NCI-H2227 treated with DMSO at 0.1 percent for 48 hours (cell line): Measurements from ENCODE around the gene PJA2.

Experiments used
- DNase-seq: peaks from one replicate; lab custom pipeline; 2025; lab: John Stamatoyannopoulos, UW

PJA2 gene

DNA sequence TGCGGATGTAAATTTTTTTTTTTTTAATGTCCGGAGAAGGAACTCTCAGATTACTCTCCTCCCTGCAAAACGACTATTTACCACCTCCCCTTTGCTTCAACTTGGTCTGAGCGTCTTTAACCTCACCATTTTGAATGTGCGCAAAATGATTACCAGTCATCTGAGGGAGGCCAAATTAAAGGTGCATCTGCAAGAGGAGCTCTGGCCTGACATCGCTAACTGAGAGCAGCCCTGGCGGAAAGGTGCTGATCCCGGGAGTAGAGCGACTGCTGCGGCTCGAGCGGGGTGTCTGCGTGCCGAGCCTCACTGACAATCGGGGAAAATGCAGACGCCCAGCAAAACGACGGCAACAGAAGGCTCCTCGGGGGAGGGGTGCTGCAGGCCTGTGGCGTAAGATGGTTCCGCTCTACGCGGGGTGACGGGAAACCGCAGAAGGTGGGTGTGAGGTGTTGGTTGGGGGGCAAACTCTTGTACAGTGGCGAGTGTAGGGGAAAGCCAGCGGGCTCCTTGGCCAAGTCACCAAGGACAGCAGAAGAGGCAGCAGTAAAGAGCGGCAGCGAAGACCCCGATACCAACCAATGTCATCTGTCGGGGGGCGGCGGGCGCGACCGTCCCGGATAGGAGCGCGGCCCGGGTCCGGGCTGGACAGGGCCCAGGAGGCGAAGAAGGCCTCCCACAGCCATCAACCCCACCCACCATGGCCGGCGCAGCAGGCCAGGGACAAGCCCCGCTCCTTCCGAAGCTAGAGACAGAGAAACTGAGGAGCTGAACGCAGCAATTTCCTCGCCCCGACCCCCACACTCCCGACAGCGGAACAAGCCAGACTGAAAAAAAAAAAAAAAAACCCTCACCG, 557 bp downstream of the PJA2 start:
- DNase-seq = peak; percentile 34

DNA sequence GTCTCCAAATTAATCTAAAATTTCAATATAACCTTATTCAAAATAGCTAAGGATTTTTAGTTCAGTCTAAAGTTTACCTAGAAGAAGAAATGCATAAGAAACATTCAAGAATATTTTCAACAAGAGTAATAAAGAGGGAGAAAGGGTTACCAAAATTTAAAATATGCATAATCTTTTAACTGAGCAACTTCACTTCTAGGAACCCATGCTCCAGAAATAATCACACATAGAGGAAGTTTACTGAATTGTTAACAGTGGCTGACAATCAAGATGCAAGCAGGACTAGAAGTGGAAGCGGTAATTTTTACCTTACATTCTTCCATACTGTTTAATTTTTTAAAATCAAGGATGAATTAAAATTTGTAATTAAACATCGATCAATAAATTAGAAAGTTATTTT, 1.9 kb downstream of the PJA2 start:
- no peak for DNase-seq

DNA sequence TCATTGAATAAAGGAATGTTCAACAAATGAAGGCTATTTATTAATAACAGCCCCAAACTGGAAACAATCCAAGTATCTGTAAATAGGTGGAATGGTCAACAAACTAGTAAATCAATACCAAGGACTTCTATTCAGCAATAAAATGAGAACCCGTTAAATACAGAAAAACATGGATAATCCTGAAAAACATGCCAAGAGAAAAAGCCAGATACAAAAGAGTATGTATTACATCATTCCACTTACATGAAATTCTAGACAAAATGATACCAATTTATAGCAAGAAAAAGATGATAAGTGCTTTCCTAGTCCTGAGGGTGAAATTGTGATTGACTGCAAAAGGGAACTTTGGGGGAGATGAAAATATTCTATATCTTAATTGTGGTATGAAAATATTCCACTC, 3.1 kb downstream of the PJA2 start:
- DNase-seq = no peak

DNA sequence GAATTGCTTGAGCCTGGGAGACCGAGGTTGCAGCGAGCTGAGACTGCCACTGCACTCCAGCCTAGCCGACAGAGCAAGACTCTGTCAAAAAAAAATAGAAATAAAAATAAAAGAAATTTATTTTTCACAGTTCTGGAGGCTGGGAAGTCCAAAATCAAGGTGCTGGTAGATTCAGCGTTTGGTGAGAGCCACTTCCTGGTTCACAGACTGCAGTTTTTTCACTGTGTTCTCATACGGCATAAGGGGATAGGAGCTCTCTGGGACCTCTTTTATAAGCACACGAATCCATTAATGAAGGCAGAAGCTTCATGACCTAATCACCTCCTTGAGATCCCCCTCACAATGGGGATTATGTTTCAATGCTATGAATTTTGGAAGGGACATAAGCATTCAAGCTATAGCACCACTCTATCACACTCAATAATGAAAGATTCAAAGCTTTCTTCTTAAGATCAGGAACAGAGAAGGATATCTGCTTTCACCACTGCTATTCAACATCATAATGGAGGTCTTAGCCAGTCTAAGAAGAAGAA, 5.3 kb downstream of the PJA2 start:
- no peak for DNase-seq

DNA sequence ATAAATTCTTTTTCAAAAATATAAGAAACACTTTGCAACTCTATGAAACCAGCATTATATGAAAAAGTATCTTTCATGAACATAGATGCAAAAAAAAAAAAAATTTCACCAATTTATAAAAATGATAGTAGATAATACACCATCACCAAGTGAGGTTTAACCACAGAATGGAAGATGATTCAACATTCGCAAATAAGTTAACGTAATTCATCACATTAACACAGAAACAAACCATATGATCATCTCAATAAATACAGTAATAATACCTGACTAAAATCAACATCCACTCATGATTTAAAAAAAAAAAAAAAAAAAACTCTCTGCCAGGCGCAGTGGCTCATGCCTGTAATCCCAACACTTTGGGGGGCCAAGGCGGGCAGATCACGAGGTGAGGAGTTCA, 6.3 kb downstream of the PJA2 start:
- no peak for DNase-seq

DNA sequence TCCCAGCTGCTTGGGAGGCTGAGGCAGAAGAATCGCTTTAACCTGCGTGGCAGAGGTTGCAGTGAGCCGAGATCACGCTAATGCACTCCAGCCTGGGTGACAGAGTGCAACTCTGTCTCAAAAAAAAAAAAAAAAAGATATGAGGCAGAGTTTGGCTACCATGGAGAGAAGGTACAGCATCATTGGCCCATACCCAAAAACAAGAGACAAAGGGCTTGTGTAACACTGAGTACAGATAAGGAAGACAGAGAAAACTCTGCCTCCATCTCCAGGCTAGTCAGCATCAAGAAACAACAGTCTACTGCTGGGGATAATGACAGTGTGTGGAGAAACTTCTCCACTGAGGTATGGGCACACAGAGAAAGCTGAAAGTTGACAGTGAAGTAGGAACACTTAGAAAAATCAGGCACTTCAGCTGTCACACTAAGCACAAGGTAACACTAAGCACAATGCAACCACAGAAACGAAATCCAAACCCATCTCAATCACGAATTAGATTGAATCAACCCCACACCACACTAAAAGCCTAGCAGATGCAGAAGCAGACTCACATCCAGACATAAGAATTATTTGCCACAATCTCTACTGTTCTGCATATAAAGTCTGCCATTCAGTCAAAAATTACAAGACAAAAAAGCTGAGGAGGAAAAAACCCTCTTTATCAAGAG, 10.5 kb downstream of the PJA2 start:
- DNase-seq = no peak

DNA sequence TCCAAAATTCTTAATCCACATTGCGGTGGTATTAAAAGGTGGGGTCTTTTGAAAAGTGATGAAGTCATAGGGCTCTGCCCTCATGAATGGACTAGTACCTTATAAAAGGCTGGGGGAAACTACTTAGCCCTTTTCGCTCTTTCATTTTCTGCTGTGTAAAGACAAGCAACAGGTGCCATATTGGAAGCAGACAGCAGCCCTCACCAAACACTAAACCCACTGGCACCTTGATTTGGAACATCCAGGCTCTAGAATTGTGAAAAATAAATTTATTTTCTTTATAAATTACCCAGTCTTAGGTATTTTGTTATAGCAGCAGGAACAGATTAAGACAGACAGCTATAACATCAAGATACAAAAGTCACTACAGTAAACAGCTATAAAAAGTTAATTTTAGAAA, 12.8 kb downstream of the PJA2 start:
- no peak for DNase-seq

DNA sequence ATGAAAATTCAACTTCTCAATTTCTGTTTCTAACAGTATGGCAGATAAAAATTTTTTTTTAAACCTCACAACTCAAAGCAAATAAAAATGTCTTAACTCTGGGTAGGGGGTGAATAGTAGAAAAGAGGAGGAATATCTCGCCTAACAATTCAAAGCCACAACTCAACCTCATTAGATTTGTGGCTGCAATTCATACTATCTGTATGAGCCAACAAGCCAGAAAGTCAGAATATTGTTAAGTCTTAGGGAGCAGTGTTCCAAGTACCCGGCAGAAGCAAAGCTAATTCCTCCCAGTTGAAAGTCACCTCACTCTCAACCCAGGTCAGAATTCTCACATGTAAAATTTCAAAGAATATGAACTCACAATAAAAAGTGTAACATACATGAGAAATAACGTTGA, 15.0 kb downstream of the PJA2 start:
- DNase-seq = no peak

DNA sequence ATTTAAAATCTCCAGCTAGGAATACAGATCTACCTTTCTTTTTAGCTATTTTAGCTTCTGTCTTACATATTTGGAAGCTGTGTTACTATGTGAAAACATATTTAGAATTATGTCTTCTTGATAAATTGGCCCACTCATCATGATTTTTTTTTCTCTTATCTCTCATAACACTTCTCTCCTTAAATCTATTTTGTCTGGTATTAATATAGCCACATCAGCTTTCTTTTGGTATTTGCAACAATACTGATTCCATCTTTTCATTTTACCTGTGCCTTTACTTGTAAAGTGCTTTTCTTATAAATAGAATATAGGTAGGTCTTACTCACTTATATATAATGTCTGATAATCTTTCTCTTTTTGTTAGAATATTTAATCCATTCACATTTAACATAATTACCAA, 19.6 kb downstream of the PJA2 start:
- no peak for DNase-seq

DNA sequence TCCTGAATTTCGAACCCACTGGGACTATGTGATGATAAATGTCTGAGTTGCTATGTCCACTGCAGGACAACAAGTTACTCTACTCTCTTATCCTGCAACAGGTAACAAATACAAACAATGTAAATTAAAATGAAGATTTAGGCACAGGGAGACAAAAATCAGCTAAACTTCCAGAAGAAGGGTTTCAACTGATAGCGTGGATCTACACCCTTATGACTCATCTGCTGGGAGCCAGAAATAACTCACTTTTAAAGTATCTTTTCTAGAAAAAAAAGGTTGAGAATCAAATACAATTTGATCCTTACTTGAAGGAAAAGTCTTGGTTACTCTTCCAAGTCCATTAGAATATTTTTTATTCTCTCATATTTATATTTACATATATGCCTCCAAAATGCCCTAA, 21.4 kb downstream of the PJA2 start:
- no peak for DNase-seq

DNA sequence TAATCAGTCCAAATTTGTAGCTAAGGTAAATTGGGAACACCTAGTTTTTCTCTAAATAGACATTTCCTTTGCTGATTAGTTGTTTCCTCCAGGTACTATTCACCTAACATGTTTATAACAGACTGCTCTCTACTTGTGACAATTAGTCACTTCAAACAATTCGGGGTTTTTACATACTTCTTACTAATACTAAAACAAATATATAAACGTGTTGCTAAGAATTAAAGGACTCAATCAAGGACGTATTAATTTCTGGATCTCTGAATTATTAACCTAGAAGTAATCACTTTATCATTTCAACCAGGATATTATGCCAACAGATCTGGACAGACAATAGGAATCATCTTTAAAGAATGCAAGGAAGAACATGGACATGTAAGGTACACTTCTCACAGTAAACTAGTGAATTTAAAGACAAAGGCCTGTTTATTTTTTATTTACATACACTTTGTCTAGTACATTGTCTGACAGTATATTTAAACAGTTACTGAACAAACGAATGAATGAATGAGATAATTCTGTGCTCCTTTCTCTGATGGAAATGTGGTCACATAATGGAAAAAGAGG, 22.3 kb downstream of the PJA2 start:
- DNase-seq = no peak

DNA sequence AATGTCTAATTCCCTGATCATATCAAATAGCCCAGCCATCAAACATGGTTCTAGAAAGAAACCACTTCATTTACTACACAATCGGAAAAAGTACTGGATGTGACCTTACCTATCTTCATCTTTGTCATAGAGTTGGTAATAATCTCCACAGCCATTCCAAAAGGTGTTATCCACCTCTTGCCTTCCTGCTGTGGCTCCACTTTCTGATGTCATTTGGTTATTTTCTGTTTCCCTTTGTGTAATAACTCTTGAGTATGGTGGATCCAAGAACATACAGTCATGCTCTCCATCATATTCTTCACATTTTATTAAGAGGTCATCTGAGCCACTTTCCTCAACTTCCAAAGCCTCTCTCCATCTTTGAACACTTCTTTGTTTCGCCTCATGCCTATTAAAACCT, 31.7 kb downstream of the PJA2 start:
- DNase-seq = no peak

DNA sequence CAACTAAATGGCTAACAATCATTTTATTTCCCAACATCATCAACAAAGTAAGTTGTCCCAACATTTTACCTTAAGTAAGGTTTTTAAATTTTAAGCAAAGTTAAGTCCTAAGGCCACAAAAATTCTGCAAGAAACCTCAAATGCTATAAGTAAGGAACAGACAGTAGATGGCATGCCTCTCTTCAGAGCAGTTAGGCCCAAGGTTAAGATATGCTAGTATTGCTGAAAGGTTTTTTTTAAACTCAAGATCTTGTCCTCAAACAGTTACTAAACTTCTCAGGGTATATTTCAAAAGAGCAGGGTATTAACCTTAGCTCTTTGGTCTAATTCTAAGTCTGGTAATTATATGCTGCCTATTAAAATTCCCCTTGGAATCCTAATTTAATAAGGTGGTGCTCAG, 35.1 kb downstream of the PJA2 start:
- DNase-seq = no peak

DNA sequence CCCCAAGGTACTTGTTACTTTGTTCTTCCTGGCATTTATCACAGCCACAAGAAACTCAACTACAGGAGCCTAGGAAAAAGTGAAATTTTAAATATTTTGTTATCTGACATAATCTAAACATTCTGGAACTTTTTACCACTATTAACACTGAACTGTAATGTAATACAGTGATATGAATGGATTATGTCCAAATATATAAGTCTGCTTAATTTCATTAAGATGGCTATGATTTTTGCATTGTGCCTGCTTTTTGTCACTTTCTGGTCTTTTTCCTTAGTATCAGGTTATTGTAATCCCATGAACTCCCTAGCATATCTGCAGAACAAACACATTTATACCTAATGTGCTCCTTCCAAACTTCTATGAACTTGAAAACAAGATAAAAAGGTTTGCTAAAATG, 35.8 kb downstream of the PJA2 start:
- DNase-seq = no peak

DNA sequence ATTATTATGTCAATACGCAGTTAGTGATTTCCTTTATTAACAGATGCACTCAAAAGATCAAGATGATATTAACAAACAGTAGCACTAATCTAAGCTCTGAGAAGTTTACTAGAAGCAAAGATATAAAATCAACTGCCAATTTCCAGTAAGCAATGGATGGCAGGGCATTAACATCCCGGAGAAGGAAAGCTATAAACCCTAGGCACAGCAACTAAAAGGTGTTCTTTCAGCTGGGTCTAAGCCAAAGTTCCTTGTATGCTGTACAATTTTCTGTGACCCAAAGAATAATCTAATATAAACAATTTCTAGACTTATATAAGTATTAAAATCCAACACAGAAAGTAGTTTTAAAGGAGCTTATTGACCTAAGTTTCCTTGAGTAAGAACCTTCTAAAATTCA, 39.4 kb downstream of the PJA2 start:
- no peak for DNase-seq

DNA sequence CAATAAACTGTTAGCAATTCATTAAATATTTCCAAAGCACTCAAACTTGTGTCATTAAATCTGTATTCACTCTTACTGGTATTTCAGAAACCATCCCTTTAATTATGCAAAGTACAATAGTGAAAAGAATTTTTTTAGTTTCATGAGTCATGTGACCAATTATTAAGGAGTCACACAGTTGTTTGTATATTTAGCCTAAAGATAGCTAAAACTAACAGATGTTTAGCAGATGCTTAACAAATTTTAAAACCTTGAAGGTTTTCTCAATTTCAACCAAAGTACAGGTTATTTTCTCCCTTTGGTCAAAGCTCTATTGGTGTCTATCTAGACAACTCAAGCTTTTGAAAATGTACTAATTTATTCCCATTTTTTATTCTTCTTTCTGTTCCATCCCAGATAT, 44.1 kb downstream of the PJA2 start:
- no peak for DNase-seq

DNA sequence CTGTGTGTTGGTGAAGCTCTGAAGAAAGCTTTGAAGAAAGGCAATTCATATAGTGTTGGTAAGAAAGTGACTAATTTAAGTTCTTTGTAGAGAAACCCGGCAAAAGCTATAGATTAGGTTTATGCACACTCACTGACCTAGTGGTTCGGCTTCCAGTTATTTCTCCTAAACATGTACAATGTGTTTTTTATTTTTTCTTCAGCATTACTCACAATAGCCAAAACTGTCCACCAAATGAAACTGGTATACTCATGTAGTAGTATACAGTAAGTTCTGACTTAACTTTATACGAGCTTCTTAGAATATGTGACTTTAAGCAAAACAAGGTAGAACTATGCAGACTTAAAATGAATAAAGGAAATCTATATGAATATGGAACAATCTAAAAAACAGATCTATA, 44.8 kb downstream of the PJA2 start:
- no peak for DNase-seq

DNA sequence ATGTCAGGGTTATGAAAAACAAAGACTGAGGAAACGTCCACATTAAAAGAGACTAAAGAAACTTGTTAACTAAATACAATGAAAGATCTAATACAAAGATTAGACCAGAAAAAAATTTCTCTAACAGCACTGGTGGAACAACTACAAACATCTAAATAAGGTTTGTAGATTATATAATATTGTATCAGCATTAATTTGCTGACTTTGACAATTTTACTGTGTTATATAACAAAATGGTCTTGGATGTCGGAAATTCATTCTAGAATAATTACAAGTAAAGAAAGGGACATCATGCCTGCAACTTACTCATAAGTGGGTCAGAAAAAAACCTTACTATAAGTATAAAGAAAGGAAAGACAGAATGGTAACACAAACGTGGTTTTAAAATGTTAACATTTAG, 50.1 kb downstream of the PJA2 start:
- DNase-seq = no peak

DNA sequence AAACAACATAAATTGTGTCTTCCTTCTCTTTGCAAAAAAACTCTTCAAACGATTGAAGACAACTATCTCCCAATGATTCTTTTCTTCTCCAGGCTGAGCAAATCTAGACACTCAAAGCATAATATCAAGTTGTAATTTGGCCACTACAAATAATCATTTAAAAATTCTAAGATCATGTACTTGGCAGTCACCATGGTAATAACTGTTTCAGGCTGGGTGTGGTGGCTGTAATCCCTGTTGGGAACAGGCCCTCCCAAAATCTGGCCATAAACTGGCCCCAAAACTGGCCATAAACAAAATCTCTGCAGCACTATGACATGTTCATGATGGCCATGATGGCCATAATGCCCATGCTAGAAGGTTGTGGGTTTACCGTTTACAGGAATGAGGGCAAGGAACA, 52.0 kb downstream of the PJA2 start:
- DNase-seq = no peak

DNA sequence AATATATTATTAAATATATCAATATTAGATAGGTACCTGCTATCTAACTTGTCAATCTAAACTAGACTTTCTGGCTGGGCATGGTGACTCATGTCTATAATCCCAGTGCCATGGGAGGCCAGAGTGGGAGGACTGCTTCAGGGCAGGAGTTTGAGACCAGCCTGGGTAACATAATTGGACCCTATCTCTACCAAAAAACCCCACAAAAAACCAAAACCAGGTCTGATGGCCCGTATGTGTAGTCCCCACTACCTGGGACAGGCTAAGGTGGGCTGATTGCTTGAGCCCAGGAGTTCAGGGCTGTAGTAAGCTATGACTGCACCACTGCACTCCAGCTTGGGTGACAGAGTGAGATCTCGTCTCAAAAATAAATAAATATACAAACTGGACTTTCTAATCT, 55.0 kb downstream of the PJA2 start:
- DNase-seq = no peak

DNA sequence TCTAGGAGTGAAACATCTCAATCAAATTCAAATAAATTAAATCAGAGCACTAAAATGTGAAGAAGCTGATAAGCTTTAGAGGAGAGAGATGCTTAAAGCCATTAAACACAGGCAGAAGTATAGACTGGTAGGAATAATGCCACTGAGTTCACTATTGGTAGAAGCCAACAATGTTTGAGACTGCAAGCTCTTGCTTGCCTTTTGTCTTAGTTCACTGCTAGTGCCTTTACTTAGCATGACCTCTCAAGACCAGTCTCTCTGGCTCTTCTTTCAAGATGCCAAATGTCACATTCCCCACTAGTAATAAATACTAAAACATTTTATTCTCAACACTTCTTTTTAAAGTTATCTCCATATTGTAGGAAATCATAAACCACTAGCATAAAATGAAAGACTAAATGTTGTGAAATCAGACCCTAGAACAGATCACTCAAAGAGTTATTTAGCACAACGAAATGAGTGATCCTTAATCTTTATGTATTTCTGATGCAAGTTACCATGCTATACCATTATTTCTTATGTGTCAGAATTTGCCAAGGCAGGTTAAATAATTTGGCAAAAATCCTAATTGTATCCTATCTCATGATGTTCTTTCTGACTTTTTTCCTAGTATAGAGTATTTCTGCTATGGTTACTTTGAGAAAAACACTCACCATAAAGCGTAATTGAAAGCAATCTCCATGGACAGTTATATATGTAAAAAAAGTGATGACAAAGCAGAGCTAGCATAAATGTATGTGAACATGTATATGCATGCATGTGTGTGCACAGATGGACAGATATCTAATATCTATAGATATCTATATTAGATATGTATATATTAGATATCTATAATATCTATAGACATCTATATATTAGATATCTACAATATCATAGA, 57.5 kb downstream of the PJA2 start:
- no peak for DNase-seq

DNA sequence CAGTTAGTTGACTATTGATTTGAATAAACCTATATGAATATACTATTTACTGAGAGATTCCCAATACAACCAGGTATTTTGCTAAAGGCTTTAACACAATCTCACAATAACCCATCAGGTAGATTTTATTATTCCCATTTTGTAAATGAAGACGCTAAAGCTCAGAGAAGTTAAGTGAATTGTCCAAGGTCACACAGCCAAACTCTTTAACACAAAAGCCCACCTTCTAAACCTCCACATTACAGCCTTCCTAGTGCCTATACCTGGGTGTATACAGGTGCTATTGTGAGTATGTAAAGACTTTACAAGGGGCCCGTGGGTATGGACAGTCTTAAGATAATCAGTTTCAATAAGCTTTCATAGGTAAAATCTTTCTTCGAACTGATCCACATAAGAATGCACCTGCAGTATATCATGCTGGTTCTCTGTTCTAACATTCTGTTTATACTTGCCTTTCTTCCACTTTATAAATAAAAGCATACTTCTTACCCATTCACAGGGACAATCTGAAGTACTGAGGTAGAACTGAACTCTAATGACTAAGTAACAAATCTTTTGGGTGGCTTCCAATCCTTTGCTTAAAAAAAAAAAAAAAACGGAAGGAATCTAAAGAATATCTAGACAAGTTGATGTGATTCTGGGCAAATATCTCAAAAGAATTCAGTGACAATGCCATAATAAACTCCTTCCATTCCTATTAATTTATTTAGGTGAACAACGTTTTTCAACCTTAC, 59.1 kb downstream of the PJA2 start:
- no peak for DNase-seq
